HTERT RPE-1 (cell line): ENCODE data around the gene ZNF280A.
"Not testable (repeated sequence)": the region's sequence is repeated elsewhere in the genome, so short reads cannot be mapped to it uniquely, and the experiment has no call there.

Source experiments
- in situ Hi-C: fragments of 300-500 bp; cut with MboI; formaldehyde crosslinking; loops from 4 replicates; pipeline ENCODE4 v1.14.3; 2020; ENCODE audit warnings: low sequenced_read_pairs

The ZNF280A gene

GRCh38 chr22:22469527-22469926 is 50.5 kb downstream of the ZNF280A start:
- in situ Hi-C loops = no loop called here

DNA sequence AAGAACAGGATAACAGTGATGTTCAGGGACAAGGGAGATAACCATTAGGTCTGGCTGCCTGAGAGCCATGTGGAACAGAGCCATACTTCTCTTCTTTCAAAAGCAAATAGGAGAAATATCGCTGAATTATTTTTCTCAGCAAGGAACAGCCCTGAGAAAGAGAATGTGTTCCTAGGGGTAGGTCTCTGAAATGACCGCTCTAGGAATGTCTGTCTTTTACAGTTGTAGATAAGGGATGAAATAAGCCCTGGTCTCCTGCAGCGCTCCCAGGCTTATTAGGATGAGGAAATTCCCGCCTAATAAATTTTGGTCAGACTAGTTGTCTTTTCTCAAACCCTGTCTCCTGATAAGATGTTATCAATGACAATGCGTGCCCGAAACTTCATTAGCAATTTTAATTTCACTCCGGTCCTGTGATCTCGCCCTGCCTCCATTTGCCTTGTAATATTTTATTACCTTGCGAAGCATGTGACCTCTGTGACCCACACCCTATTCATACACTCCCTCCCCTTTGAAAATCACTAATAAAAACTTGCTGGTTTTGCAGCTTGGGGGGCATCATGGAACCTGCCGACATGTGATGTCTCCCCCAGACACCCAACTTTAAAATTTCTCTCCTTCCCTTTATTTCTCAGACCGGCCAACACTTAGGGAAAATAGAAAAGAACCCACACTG is 51.1 kb downstream of the ZNF280A start:
- in situ Hi-C loops = not testable (repeated sequence)

DNA sequence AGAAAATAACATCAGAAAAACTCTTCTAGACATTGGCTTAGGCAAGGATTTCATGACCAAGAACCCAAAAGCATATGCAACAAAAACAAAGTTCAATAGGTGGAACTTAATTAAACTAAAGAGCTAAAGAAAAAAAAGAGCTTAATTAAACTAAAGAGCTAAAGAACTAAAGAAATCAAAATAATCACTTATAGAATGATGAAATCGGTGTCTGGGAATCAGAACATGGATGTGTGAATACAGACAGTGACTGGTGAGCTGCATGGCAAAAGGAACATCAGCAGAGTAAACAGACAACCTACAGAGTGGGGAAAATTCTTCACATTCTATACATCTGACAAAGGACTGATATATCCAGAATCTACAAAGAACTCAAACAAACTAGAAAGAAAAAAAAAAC is 53.0 kb downstream of the ZNF280A start:
- in situ Hi-C loops = no loop called here

DNA sequence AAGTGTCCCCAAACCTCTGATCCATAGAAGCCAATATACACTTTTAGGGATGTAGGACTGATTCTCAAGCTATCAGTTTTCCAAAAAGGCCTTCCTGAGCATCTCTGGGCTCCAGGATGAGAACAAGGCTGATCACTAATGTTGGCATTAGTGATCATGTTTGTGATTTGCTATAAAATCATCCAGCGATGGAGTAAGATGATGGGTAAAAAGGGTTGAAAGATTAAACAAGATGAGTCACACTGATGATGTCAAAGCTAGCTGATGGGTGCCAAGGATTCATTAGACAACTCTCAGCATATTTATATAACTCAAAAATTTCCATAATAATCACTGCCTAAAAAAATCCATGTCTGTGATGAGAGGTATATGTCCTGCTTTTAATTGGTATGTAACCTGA is 54.3 kb downstream of the ZNF280A start:
- in situ Hi-C loops = no loop called here

DNA sequence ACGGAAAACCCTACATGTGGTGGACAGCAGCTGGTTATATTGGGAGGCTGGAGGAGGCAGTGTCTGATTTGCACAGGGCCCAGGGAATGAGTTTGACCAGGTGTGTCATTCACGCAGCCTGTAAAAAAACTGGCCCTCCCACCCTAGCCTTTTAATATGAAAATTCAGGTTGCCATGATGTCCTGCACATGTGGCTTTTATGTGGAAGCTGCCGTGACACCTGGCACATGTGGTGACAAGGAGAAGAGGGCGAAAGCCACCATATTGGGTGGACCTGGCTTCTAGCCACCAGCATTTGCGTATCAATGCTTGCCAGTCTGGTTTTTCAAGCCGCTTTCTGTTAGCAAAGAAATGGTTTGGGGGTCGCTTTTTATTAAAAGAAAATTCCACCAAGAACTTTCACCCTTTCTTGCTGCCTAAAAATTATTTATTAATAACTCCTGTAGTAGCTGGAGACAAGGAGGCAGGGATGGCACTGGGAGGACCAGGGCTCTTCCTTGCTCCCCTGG is 54.9 kb downstream of the ZNF280A start:
- in situ Hi-C loops = no loop called here

GRCh38 chr22:22464541-22465054 is 55.5 kb downstream of the ZNF280A start:
- in situ Hi-C loops = no loop called here

- in situ Hi-C loops = no loop called here
Measured at GRCh38 chr22:22463855-22464540, 56.1 kb downstream of the ZNF280A start.
